ENCODE data around the gene PARP3.

- TF ChIP-seq EZH2 (IDR thresholded peaks at IDR 0.05) (no peak), POLR2AphosphoS5 (IDR thresholded peaks at IDR 0.05; ENCODE audit: borderline replicate concordance, low read depth, low read length) (no peak; the same call in none of the 2 replicates)
Measured at GRCh38 chr3:51992017-51992682, 50.0 kb downstream of the PARP3 start.

Data from SK-N-MC (cell line).